Measurements from ENCODE around the gene VSTM2B.

VSTM2B gene

GRCh38 chr19:29598496-29598895 lies 72.7 kb downstream of the VSTM2B start:
- DNase-seq = no peak

GRCh38 chr19:29603308-29603707 lies 77.5 kb downstream of the VSTM2B start:
- no peak for DNase-seq

GRCh38 chr19:29605653-29606419 lies 80.0 kb downstream of the VSTM2B start, which contains the start of gene POP4:
TSS of gene POP4 (plus strand) at chr19:29606283. CDS start at chr19:29606319, 36 bp downstream.
- peak; percentile 96 to 99 for DNase-seq

- DNase-seq = no peak
Measured at GRCh38 chr19:29606420-29606747, 80.6 kb downstream of the VSTM2B start.

GRCh38 chr19:29609636-29610035 lies 83.8 kb downstream of the VSTM2B start:
- DNase-seq = no peak

GRCh38 chr19:29610213-29610573 lies 84.4 kb downstream of the VSTM2B start:
- no peak for DNase-seq

GRCh38 chr19:29610574-29611271 lies 84.9 kb downstream of the VSTM2B start:
- peak; percentile 83 to 87 for DNase-seq

GRCh38 chr19:29612121-29612520 lies 86.3 kb downstream of the VSTM2B start:
- DNase-seq = no peak

- no peak for DNase-seq
Measured at GRCh38 chr19:29612801-29613595, 87.2 kb downstream of the VSTM2B start.

GRCh38 chr19:29614046-29614445 lies 88.3 kb downstream of the VSTM2B start:
- no peak for DNase-seq
